CD8-positive, alpha-beta memory T cell (primary cell): Measurements from ENCODE around the gene TTC23. TPM values are rescaled to one million over a fixed set of nuclear protein-coding genes. Genes with fewer than 3 reads are reported as not detected.
A peak's percentile ranks its signal among the peaks of the same experiment; 100 is the strongest.

Experiments used
- CTCF ChIA-PET: fragments of 350-600 bp; sonication (Branson Sonifier 250); formaldehyde crosslinking; loops from one replicate; lab custom pipeline; 2021; ENCODE audit warnings: antibody characterized with exemption; lab: Charles Lee
- POLR2A ChIA-PET: fragments of 350-600 bp; sonication (Branson Sonifier 250); formaldehyde crosslinking; loops from one replicate; lab custom pipeline; 2021; ENCODE audit warnings: antibody characterized with exemption; lab: Charles Lee
- DNase-seq, 5 donors: peaks; one replicate each; pipeline versions ENCODE4 v3.0.0 to v3.0.0-alpha.2; 2020 to 2022; ENCODE audit warnings: mixed read lengths in 1 of 5
- H3K27ac ChIP-seq: one replicate; pipeline ENCODE4 v1.7.0; 2013; ENCODE audit warnings: low read depth, mild to moderate bottlenecking, low read length, moderate library complexity
- H3K27me3 ChIP-seq: 2 replicates; pipeline ENCODE4 v1.7.0; 2013; ENCODE audit warnings: low read length, mild to moderate bottlenecking; ENCODE audit not compliant: insufficient read depth, poor library complexity, severe bottlenecking
- H3K36me3 ChIP-seq: 2 replicates; pipeline ENCODE4 v1.7.0; 2013; ENCODE audit warnings: mild to moderate bottlenecking, low read length, moderate library complexity; ENCODE audit not compliant: insufficient read depth
- H3K4me1 ChIP-seq: 2 replicates; pipeline ENCODE4 v1.7.0; 2013; ENCODE audit warnings: mild to moderate bottlenecking, low read length, moderate library complexity; ENCODE audit not compliant: insufficient read depth
- H3K4me3 ChIP-seq: 2 replicates; pipeline ENCODE4 v1.7.0; 2013; ENCODE audit warnings: mild to moderate bottlenecking, low read length
- H3K9me3 ChIP-seq: 2 replicates; pipeline ENCODE4 v1.7.0; 2013; ENCODE audit warnings: mild to moderate bottlenecking, low read length
- H3K27ac Mint-ChIP-seq, 8 donors: one replicate each; pipeline ENCODE4 v1.8.0; 2020 to 2021; ENCODE audit warnings: mixed read lengths in 8 of 8, mild to moderate bottlenecking in 6 of 8, inconsistent platforms in 3 of 8, moderate library complexity in 3 of 8
- H3K27me3 Mint-ChIP-seq, 2 donors: one replicate each; pipeline ENCODE4 v1.8.0; 2020 to 2021; ENCODE audit warnings: mixed read lengths in 2 of 2, mild to moderate bottlenecking in 1 of 2, moderate library complexity in 1 of 2
- H3K36me3 Mint-ChIP-seq, 3 donors: one replicate each; pipeline ENCODE4 v1.8.0; 2020 to 2021; ENCODE audit warnings: mixed read lengths in 3 of 3, inconsistent platforms in 1 of 3, mild to moderate bottlenecking in 1 of 3
- H3K4me1 Mint-ChIP-seq, 3 donors: one replicate each; pipeline ENCODE4 v1.8.0; 2020 to 2021; ENCODE audit warnings: mixed read lengths in 3 of 3, inconsistent platforms in 1 of 3, mild to moderate bottlenecking in 1 of 3
- H3K4me3 Mint-ChIP-seq, 7 donors: one replicate each; pipeline ENCODE4 v1.8.0; 2020 to 2021; ENCODE audit warnings: mixed read lengths in 7 of 7, mild to moderate bottlenecking in 6 of 7, moderate library complexity in 4 of 7, inconsistent platforms in 2 of 7
- H3K9me3 Mint-ChIP-seq, 5 donors: one replicate each; pipeline ENCODE4 v1.8.0; 2020 to 2022; ENCODE audit warnings: mixed read lengths in 5 of 5, mild to moderate bottlenecking in 3 of 5, moderate library complexity in 2 of 5, inconsistent platforms in 1 of 5
- polyA plus RNA-seq: library from polyadenylated mRNA; unstranded; fragments of 300-500 nt; fragmentation: Illumina TruSeq; gene quantifications from one replicate; pipeline ENCODE4 v1.2.3, GENCODE V29; 2021
- total RNA-seq, 2 experiments: library from RNA; stranded (reverse); gene quantifications; one replicate each; pipeline ENCODE4 v1.2.3, GENCODE V29; 2021

The TTC23 gene
- total and polyA plus RNA-seq, 3 experiments from 2014 or later: 0.10 to 2.7 (median 2.0) TPM

GRCh38 chr15:99172171-99172570, 77.2 kb downstream of the TTC23 start:
- no peaks in the 10 kb centered on the region for H3K9me3 Mint-ChIP-seq
- no peaks in the 10 kb centered on the region for H3K36me3 Mint-ChIP-seq
- Histone ChIP-seq H3K4me3 (no peak overlapping the region), H3K27ac (no peak overlapping the region), H3K9me3 (no peaks in the 10 kb centered on the region), H3K36me3 (no peaks in the 10 kb centered on the region), H3K27me3 (no peaks in the 10 kb centered on the region), H3K4me1 (no peaks in the 10 kb centered on the region)
- H3K27me3 Mint-ChIP-seq: no peaks in the 10 kb centered on the region
- no peaks in the 10 kb centered on the region for H3K4me1 Mint-ChIP-seq
- no peak for DNase-seq
- no peak overlapping the region for H3K4me3 Mint-ChIP-seq
- ChIA-PET CTCF (no interaction called here), POLR2A (no interaction called here)
- H3K27ac Mint-ChIP-seq: peak overlapping the region in 1 of 8 donors; percentile 61

GRCh38 chr15:99170476-99171065, 78.8 kb downstream of the TTC23 start:
- H3K9me3 ChIP-seq: no peaks in the 10 kb centered on the region
- H3K27ac Mint-ChIP-seq: no peak overlapping the region
- H3K27me3 Mint-ChIP-seq: no peaks in the 10 kb centered on the region
- no peak overlapping the region for H3K27ac ChIP-seq
- H3K9me3 Mint-ChIP-seq: no peaks in the 10 kb centered on the region
- H3K4me1 ChIP-seq: no peaks in the 10 kb centered on the region
- H3K4me3 Mint-ChIP-seq: no peak overlapping the region
- H3K4me3 ChIP-seq: no peak overlapping the region
- POLR2A ChIA-PET: no interaction called here
- no peaks in the 10 kb centered on the region for H3K36me3 ChIP-seq
- DNase-seq: no peak
- no peaks in the 10 kb centered on the region for H3K36me3 Mint-ChIP-seq
- CTCF ChIA-PET: no interaction called here
- no peaks in the 10 kb centered on the region for H3K27me3 ChIP-seq
- H3K4me1 Mint-ChIP-seq: no peaks in the 10 kb centered on the region

- no peak overlapping the region for H3K4me3 Mint-ChIP-seq
- Histone ChIP-seq H3K36me3 (no peaks in the 10 kb centered on the region), H3K4me1 (no peaks in the 10 kb centered on the region), H3K9me3 (no peaks in the 10 kb centered on the region), H3K27me3 (no peaks in the 10 kb centered on the region), H3K4me3 (no peak overlapping the region), H3K27ac (no peak overlapping the region)
- no peak overlapping the region for H3K27ac Mint-ChIP-seq
- H3K9me3 Mint-ChIP-seq: no peaks in the 10 kb centered on the region
- H3K4me1 Mint-ChIP-seq: no peaks in the 10 kb centered on the region
- POLR2A ChIA-PET: no interaction called here
- DNase-seq: no peak
- H3K36me3 Mint-ChIP-seq: no peaks in the 10 kb centered on the region
- no peaks in the 10 kb centered on the region for H3K27me3 Mint-ChIP-seq
- CTCF ChIA-PET: no interaction called here
Measured at GRCh38 chr15:99169769-99170311, 79.5 kb downstream of the TTC23 start.

- H3K27me3 Mint-ChIP-seq: no peaks in the 10 kb centered on the region
- Histone ChIP-seq H3K27me3 (no peaks in the 10 kb centered on the region), H3K4me3 (no peak overlapping the region), H3K36me3 (no peaks in the 10 kb centered on the region), H3K9me3 (no peaks in the 10 kb centered on the region), H3K4me1 (no peaks in the 10 kb centered on the region), H3K27ac (no peak overlapping the region)
- no peak overlapping the region for H3K4me3 Mint-ChIP-seq
- ChIA-PET CTCF (no interaction called here), POLR2A (no interaction called here)
- peak overlapping the region in 1 of 8 donors; percentile 45 for H3K27ac Mint-ChIP-seq
- DNase-seq: no peak
- no peaks in the 10 kb centered on the region for H3K36me3 Mint-ChIP-seq
- H3K4me1 Mint-ChIP-seq: no peaks in the 10 kb centered on the region
- H3K9me3 Mint-ChIP-seq: no peaks in the 10 kb centered on the region
Measured at GRCh38 chr15:99168601-99169580, 80.5 kb downstream of the TTC23 start.

DNA sequence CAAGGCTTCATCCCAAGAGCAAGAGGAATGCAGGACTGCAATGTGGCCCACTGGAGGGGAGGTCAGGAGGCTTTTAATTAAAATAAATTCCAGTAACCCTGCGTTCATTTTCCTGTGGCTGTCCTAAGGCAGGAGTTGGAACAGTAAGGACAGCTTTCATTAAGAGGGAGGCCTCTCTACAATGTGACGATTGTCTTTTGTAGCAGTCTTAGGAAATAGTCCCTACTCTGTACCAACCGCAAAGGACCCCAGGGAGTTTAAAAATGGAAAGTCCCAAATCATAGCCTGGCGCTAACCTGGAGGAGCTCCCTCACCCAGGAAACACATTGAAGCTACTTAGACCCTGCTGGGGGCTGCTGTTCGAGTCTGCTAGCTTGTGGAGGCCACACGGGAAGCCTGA, 81.7 kb downstream of the TTC23 start:
- H3K4me1 ChIP-seq: no peaks in the 10 kb centered on the region
- peaks cover 0 to 7% (median 6%) of the 10 kb centered on the region in 3 donors for H3K4me1 Mint-ChIP-seq
- no peak overlapping the region for H3K27ac Mint-ChIP-seq
- H3K27me3 ChIP-seq: no peaks in the 10 kb centered on the region
- no peaks in the 10 kb centered on the region for H3K36me3 ChIP-seq
- no peak overlapping the region for H3K4me3 ChIP-seq
- CTCF ChIA-PET: no interaction called here
- H3K27me3 Mint-ChIP-seq: no peaks in the 10 kb centered on the region
- H3K9me3 Mint-ChIP-seq: no peaks in the 10 kb centered on the region
- DNase-seq: no peak
- H3K27ac ChIP-seq: no peak overlapping the region
- no peak overlapping the region for H3K4me3 Mint-ChIP-seq
- no peaks in the 10 kb centered on the region for H3K36me3 Mint-ChIP-seq
- POLR2A ChIA-PET: no interaction called here
- no peaks in the 10 kb centered on the region for H3K9me3 ChIP-seq

- H3K27ac Mint-ChIP-seq: no peak overlapping the region
- H3K4me3 Mint-ChIP-seq: no peak overlapping the region
- CTCF ChIA-PET: no interaction called here
- H3K27me3 Mint-ChIP-seq: no peaks in the 10 kb centered on the region
- H3K4me1 Mint-ChIP-seq: peaks cover 0 to 7% (median 6%) of the 10 kb centered on the region in 3 donors
- Histone ChIP-seq H3K27ac (no peak overlapping the region), H3K36me3 (no peaks in the 10 kb centered on the region), H3K27me3 (no peaks in the 10 kb centered on the region), H3K4me3 (no peak overlapping the region), H3K9me3 (no peaks in the 10 kb centered on the region), H3K4me1 (no peaks in the 10 kb centered on the region)
- POLR2A ChIA-PET: no interaction called here
- H3K36me3 Mint-ChIP-seq: no peaks in the 10 kb centered on the region
- no peak for DNase-seq
- no peaks in the 10 kb centered on the region for H3K9me3 Mint-ChIP-seq
Measured at GRCh38 chr15:99167201-99167600, 82.2 kb downstream of the TTC23 start.

DNA sequence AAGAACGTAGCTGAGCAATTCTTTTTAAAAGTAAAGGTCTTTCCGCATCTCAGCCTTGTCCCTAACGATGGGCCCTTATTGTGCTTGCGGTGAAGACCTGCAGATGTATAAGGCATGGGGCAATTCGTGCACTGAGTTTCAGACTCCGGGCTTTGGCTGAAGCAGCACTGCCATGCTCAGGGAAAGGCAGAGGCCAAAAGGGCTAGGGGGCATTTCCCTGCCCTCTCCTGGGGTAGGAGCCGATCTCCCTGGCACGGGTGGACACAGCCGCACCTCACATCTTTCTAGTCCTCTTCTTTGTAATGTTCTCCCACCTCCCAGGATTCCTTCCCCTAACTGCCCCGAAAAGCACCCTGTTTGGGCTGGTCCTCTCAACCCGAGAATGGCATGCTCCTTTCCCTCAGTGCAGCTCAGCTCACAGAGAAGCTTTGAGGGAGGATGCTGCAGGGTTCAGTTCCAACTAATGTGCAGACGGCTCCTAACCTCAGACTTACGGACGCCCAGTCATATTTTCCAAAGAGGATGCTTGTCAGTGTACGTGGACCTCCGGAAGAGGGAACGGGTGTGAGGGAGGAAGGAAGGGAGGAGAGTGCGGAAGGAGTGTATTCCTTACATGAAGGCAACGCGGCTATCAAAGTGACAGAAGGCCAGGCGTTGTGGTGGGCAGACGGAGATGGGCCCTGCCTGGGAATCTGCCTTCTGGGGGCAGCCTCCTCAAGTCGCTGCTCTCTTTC, 83.3 kb downstream of the TTC23 start:
- H3K36me3 Mint-ChIP-seq: no peaks in the 10 kb centered on the region
- Histone ChIP-seq H3K4me3 (no peak overlapping the region), H3K27ac (no peak overlapping the region), H3K9me3 (no peaks in the 10 kb centered on the region), H3K4me1 (no peaks in the 10 kb centered on the region), H3K27me3 (no peaks in the 10 kb centered on the region), H3K36me3 (no peaks in the 10 kb centered on the region)
- no peak for DNase-seq
- no peak overlapping the region for H3K27ac Mint-ChIP-seq
- H3K27me3 Mint-ChIP-seq: no peaks in the 10 kb centered on the region
- H3K4me1 Mint-ChIP-seq: peaks cover 0 to 7% (median 6%) of the 10 kb centered on the region in 3 donors
- ChIA-PET CTCF (no interaction called here), POLR2A (no interaction called here)
- H3K9me3 Mint-ChIP-seq: no peaks in the 10 kb centered on the region
- H3K4me3 Mint-ChIP-seq: no peak overlapping the region
